Adrenal gland (tissue), 5 donors: ENCODE data around the gene HBE1.

Experiments
- POLR2A ChIP-seq, 2 donors: fragments of 450-650 bp; IDR thresholded peaks; one replicate each; pipeline ENCODE4 v1.6.1; 2017; ENCODE audit warnings: antibody characterized with exemption in 2 of 2, mild to moderate bottlenecking in 2 of 2, moderate library complexity in 1 of 2
- TF ChIP-seq, protein P1 (sequence below), 6 experiments: fragments of 450-650 bp in 4 of 6; fragments of 200-600 bp in 2 of 6; sonication (generic) in 1 of 6; IDR thresholded peaks; 1 replicate in 5 of 6; 2 replicates in 1 of 6; pipeline versions ENCODE4 v1.5.1 to v1.8.0; 2016 to 2021; ENCODE audit warnings: antibody characterized with exemption in 6 of 6, mild to moderate bottlenecking in 2 of 6, moderate library complexity in 1 of 6
- donor health status: DM: no; HTN: no; CAD: no.

DNA sequence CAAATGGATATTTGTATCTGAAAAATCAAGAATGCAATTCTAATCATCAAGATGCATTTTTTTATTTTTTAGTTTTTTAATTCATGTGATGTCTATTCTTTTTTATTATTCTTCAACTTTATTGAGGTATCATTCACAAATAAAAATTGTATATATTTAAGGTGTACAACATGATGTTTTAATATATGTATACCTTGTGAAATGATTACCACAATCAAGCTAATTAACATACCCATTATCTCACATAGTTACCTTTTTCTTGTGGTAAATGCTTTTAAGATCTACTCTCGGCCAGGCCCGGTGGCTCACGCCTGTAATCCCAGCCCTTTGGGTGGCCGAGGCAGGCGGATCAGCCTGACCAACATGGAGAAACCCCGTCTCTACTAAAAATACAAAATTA is 46.6 kb downstream of the HBE1 start:
- TF ChIP-seq, protein P1, sequence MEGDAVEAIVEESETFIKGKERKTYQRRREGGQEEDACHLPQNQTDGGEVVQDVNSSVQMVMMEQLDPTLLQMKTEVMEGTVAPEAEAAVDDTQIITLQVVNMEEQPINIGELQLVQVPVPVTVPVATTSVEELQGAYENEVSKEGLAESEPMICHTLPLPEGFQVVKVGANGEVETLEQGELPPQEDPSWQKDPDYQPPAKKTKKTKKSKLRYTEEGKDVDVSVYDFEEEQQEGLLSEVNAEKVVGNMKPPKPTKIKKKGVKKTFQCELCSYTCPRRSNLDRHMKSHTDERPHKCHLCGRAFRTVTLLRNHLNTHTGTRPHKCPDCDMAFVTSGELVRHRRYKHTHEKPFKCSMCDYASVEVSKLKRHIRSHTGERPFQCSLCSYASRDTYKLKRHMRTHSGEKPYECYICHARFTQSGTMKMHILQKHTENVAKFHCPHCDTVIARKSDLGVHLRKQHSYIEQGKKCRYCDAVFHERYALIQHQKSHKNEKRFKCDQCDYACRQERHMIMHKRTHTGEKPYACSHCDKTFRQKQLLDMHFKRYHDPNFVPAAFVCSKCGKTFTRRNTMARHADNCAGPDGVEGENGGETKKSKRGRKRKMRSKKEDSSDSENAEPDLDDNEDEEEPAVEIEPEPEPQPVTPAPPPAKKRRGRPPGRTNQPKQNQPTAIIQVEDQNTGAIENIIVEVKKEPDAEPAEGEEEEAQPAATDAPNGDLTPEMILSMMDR (IDR thresholded peaks at IDR 0.05): no peak
- no peak for TF ChIP-seq POLR2A (IDR thresholded peaks at IDR 0.05)
